HG02973 (cell line): ENCODE results near the gene CFAP46.
"Not testable (repeated sequence)": the region's sequence is repeated elsewhere in the genome, so short reads cannot be mapped to it uniquely, and the experiment has no call there.

ENCODE experiments used
- ATAC-seq: cut with Tn5 transposase; IDR thresholded peaks from one replicate; pipeline ENCODE4 v1.9.1; 2021; ENCODE audit warnings: moderate library complexity; ENCODE audit not compliant: unreplicated experiment

The CFAP46 gene

GRCh38 chr10:132793213-132793612 is 149.2 kb downstream of the CFAP46 start:
- ATAC-seq: no peak

- ATAC-seq: no peak
These were observed 149.6 kb downstream of the CFAP46 start for GRCh38 chr10:132792796-132793195.

GRCh38 chr10:132792099-132792498 is 150.3 kb downstream of the CFAP46 start:
- ATAC-seq: not testable (repeated sequence)

- no peak for ATAC-seq
These were observed 151.2 kb downstream of the CFAP46 start for GRCh38 chr10:132790934-132791829.

- no peak for ATAC-seq
These were observed 151.9 kb downstream of the CFAP46 start for GRCh38 chr10:132790470-132790869.

GRCh38 chr10:132789659-132790148 is 152.7 kb downstream of the CFAP46 start:
- ATAC-seq: no peak

GRCh38 chr10:132788831-132789219 is 153.5 kb downstream of the CFAP46 start:
- no peak for ATAC-seq

GRCh38 chr10:132788180-132788830 is 154.1 kb downstream of the CFAP46 start:
- ATAC-seq: no peak

GRCh38 chr10:132787495-132788179 is 154.7 kb downstream of the CFAP46 start:
- ATAC-seq: no peak

GRCh38 chr10:132786884-132787494 is 155.4 kb downstream of the CFAP46 start:
- ATAC-seq: no peak

GRCh38 chr10:132786476-132786883 is 155.9 kb downstream of the CFAP46 start:
- no peak for ATAC-seq

- ATAC-seq: no peak
These were observed 156.5 kb downstream of the CFAP46 start, which contains the start of gene NKX6-2 for GRCh38 chr10:132785723-132786475. Gene NKX6-2, minus strand, starts transcription at chr10:132786147. Its CDS starts 199 bp downstream, at chr10:132785948.

- ATAC-seq: no peak
These were observed 157.3 kb downstream of the CFAP46 start for GRCh38 chr10:132784866-132785722.

GRCh38 chr10:132783940-132784865 is 158.2 kb downstream of the CFAP46 start:
- no peak for ATAC-seq

- no peak for ATAC-seq
These were observed 159.0 kb downstream of the CFAP46 start for GRCh38 chr10:132783165-132783939.

GRCh38 chr10:132781556-132781955 is 160.8 kb downstream of the CFAP46 start:
- ATAC-seq: no peak

- no peak for ATAC-seq
These were observed 162.0 kb downstream of the CFAP46 start for GRCh38 chr10:132780356-132780755.
